ENCODE results near the gene OVAAL.

OVAAL gene

DNA sequence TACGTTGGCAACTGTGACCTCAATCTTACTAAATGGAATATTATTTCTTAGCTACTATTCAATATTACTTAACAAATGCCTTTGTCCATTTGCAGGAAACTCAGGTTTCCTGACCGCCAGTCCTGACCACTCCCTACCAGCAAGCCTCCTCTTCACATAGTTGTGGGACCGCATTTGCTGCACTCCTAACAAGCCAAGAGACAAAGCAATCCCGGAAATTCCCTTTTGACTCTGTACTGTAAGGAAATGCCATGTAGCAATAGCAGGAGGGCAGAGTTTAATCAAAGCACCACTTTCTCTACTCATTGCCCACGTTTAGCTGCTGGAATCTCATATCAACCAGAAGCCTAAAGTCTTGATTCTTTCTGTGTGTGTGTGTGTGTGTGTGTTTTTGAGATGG, 28.3 kb upstream of the OVAAL start:
- DNase-seq (ENCODE audit: low read depth): no peak
- H3K4me3 ChIP-seq (ENCODE audit: low read depth, low read length): no peak overlapping the region
- TF ChIP-seq CTCF (IDR thresholded peaks at IDR 0.05; ENCODE audit: low read depth, low read length, missing control alignments): no peak

DNA sequence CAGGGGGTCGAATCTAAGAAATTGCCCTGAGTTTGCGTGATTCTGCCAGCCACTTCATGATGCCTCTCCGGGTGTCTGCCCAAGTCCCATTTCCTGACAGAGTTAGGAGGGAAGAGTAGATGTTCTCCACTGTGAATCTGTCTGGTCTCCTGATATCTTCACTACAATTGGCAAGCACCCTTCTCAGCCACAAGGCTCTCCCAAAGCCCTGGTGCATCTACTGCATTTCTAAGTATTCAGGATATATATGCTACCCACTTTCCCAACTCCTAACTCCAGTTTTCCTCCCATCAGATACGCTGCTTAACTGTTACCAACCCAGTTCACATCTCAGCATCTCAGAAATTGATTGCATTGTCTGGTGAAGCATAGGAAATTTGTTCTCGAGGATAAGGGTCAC, 25.9 kb upstream of the OVAAL start:
- H3K4me3 ChIP-seq (ENCODE audit: low read depth, low read length): no peak overlapping the region
- no peak for TF ChIP-seq CTCF (IDR thresholded peaks at IDR 0.05; ENCODE audit: low read depth, low read length, missing control alignments)
- DNase-seq (ENCODE audit: low read depth): no peak

- TF ChIP-seq CTCF (IDR thresholded peaks at IDR 0.05; ENCODE audit: low read depth, low read length, missing control alignments): peak; percentile 87
- no peak overlapping the region for H3K4me3 ChIP-seq (ENCODE audit: low read depth, low read length)
- DNase-seq (ENCODE audit: low read depth): peak; percentile 24
Observed at GRCh38 chr1:180533266-180533987, 25.3 kb upstream of the OVAAL start.

DNA sequence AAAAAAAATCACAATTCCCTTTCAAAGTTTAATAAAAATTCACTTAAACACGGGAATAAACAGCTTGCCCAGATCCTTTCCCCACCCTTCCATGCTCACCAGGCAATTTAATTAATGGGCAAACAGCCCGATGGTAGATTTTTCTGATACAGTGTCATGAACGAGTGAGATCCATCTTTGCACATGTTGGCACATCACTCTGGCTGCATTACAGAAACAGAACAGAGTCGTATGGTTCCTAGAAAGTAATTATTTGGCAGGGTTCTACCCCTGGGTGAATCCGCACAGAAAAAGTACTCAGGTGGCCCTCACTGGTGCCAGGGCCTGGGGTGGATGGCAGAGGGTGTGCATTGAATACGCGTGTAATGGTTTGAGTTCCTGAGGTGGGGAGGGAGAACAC, 24.6 kb upstream of the OVAAL start:
- TF ChIP-seq CTCF (IDR thresholded peaks at IDR 0.05; ENCODE audit: low read depth, low read length, missing control alignments): no peak
- no peak overlapping the region for H3K4me3 ChIP-seq (ENCODE audit: low read depth, low read length)
- no peak for DNase-seq (ENCODE audit: low read depth)

DNA sequence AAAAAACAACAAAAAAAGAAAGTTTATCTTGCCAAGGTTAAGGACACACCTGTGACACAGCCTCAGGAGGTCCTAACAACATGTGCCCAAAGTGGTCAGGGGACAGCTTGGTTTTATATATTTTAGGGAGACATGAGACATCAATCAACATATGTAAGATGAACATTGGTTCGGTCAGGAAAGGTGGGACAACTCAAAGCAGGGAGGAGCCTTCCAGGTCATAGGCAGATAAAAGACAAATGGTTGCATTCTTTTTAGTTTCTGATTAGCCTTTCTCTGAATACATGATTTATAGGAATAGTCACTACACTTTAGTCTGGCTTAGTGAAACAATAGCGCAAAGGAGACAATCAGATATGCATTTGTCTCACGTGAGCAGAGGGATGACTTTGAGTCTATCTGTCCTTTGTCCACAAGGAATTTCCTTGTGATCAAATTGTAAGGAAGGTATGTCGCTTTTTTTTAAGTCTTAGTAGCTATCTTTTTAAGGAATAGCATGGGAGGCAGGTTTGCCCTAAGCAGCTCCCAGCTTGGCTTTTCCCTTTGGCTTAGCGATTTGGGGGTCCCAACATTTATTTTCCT, 23.3 kb upstream of the OVAAL start:
- no peak for TF ChIP-seq CTCF (IDR thresholded peaks at IDR 0.05; ENCODE audit: low read depth, low read length, missing control alignments)
- DNase-seq (ENCODE audit: low read depth): no peak
- H3K4me3 ChIP-seq (ENCODE audit: low read depth, low read length): no peak overlapping the region

GRCh38 chr1:180536821-180537372, 21.9 kb upstream of the OVAAL start:
- DNase-seq (ENCODE audit: low read depth): no peak
- no peak for TF ChIP-seq CTCF (IDR thresholded peaks at IDR 0.05; ENCODE audit: low read depth, low read length, missing control alignments)
- no peak overlapping the region for H3K4me3 ChIP-seq (ENCODE audit: low read depth, low read length)

Data from GM12864 (cell line).